HepG2 (cell line): ENCODE measurements around the gene AFG1L. TPM values are rescaled to one million over a fixed set of nuclear protein-coding genes. Genes with fewer than 3 reads are reported as not detected.

ENCODE experiments used
- AGO1 ChIP-seq: fragments of 200-400 bp; formaldehyde crosslinking; IDR thresholded peaks from 2 replicates; pipeline ENCODE4 v1.6.1; 2017; ENCODE audit warnings: mild to moderate bottlenecking, low read depth, low read length, moderate library complexity; ENCODE audit not compliant: poor library complexity, severe bottlenecking
- ATF7 ChIP-seq, 2 experiments: fragments of 450-650 bp in 1 of 2; sonication (generic) in 1 of 2; formaldehyde crosslinking in 1 of 2; IDR thresholded peaks; 2 replicates each; pipeline versions ENCODE4 v1.4.0 to v1.6.1; 2016 to 2020; ENCODE audit warnings: antibody characterized with exemption in 1 of 2, mild to moderate bottlenecking in 1 of 2, missing genetic modification reagents in 1 of 2
- BRCA1 ChIP-seq: sonication (generic); formaldehyde crosslinking; IDR thresholded peaks from 2 replicates; pipeline ENCODE4 v1.4.0; 2020; ENCODE audit warnings: missing genetic modification reagents
- CENPT ChIP-seq: sonication (generic); formaldehyde crosslinking; IDR thresholded peaks from 2 replicates; pipeline ENCODE4 v1.8.0; 2022; ENCODE audit warnings: low read depth, mild to moderate bottlenecking, moderate library complexity, missing genetic modification reagents
- CENPX ChIP-seq: sonication (generic); formaldehyde crosslinking; IDR thresholded peaks from 2 replicates; pipeline ENCODE4 v1.9.0; 2021; ENCODE audit warnings: mild to moderate bottlenecking, missing genetic modification reagents, moderate library complexity
- DR1 ChIP-seq: sonication (generic); formaldehyde crosslinking; IDR thresholded peaks from 2 replicates; pipeline ENCODE4 v1.8.0; 2021; ENCODE audit warnings: mild to moderate bottlenecking, missing genetic modification reagents, inconsistent platforms
- GZF1 ChIP-seq: sonication (generic); formaldehyde crosslinking; IDR thresholded peaks from 2 replicates; pipeline ENCODE4 v1.5.1; 2020; ENCODE audit warnings: mild to moderate bottlenecking, missing genetic modification reagents
- KDM1A ChIP-seq: IDR thresholded peaks from 2 replicates; pipeline ENCODE4 v1.6.1; 2016; ENCODE audit warnings: missing compliant biosample characterization
- NFYC ChIP-seq: IDR thresholded peaks from 2 replicates; pipeline ENCODE4 v1.6.1; 2016; ENCODE audit warnings: missing genetic modification reagents, missing compliant biosample characterization
- PITX1 ChIP-seq: sonication (generic); formaldehyde crosslinking; IDR thresholded peaks from 2 replicates; pipeline ENCODE4 v1.5.1; 2020; ENCODE audit warnings: mild to moderate bottlenecking, missing genetic modification reagents
- RNF2 ChIP-seq: fragments of 450-650 bp; conservative IDR thresholded peaks from 2 replicates; pipeline ENCODE4 v1.6.1; 2016; ENCODE audit warnings: low read depth
- SOX6 ChIP-seq, 2 experiments: fragments of 450-650 bp in 1 of 2; sonication (generic) in 1 of 2; formaldehyde crosslinking in 1 of 2; IDR thresholded peaks; 2 replicates each; pipeline versions ENCODE4 v1.4.0 to v1.6.1; 2017 to 2020; ENCODE audit warnings: antibody characterized with exemption in 1 of 2, mild to moderate bottlenecking in 1 of 2, missing genetic modification reagents in 1 of 2
- TARDBP ChIP-seq: sonication (generic); formaldehyde crosslinking; IDR thresholded peaks from 2 replicates; pipeline ENCODE4 v1.8.0; 2022; ENCODE audit warnings: mild to moderate bottlenecking, missing genetic modification reagents
- ZMYM2 ChIP-seq: sonication (generic); formaldehyde crosslinking; IDR thresholded peaks from 2 replicates; pipeline ENCODE4 v1.8.0; 2022; ENCODE audit warnings: mild to moderate bottlenecking, missing genetic modification reagents
- ZNF12 ChIP-seq: sonication (generic); formaldehyde crosslinking; IDR thresholded peaks from 2 replicates; pipeline ENCODE4 v1.5.0; 2020; ENCODE audit warnings: missing genetic modification reagents
- ZNF260 ChIP-seq: sonication (generic); formaldehyde crosslinking; IDR thresholded peaks from 2 replicates; pipeline ENCODE4 v1.4.0; 2020; ENCODE audit warnings: missing genetic modification reagents, low read depth, mild to moderate bottlenecking, borderline replicate concordance
- ZNF3 ChIP-seq: IDR thresholded peaks from 2 replicates; pipeline ENCODE4 v1.7.0; 2017; ENCODE audit warnings: inconsistent platforms
- ZNF317 ChIP-seq: sonication (generic); formaldehyde crosslinking; IDR thresholded peaks from 2 replicates; pipeline ENCODE4 v1.5.0; 2020; ENCODE audit warnings: mild to moderate bottlenecking, missing genetic modification reagents
- ZNF724P ChIP-seq: sonication (generic); formaldehyde crosslinking; IDR thresholded peaks from 2 replicates; pipeline ENCODE4 v1.8.0; 2022; ENCODE audit warnings: missing genetic modification reagents, borderline replicate concordance
- ZNF790 ChIP-seq: sonication (generic); formaldehyde crosslinking; IDR thresholded peaks from 2 replicates; pipeline ENCODE4 v1.8.0; 2022; ENCODE audit warnings: missing genetic modification reagents, mild to moderate bottlenecking, borderline replicate concordance
- polyA plus RNA-seq, 8 experiments: library from polyadenylated mRNA; depleted of rRNA in 3 of 8; stranded (reverse) in 7 of 8; unstranded in 1 of 8; fragments of >200 nt; fragmentation: Illumina TruSeq in 4 of 8; extraction: Trizol in 4 of 8; gene quantifications; 2 replicates each; pipeline versions ENCODE4 v1.2.1 to v1.2.3, GENCODE V29; 2011 to 2016; ENCODE audit warnings: low read depth in 4 of 8, missing spikeins in 1 of 8, mixed read lengths in 1 of 8; ENCODE audit not compliant: insufficient read depth in 1 of 8
- total RNA-seq, 5 experiments: library from RNA; depleted of rRNA; stranded (reverse); fragments of >200 nt; fragmentation: Illumina TruSeq; extraction: Trizol; gene quantifications; 2 replicates each; pipeline ENCODE4 v1.2.3, GENCODE V29; 2016; ENCODE audit warnings: low read depth in 1 of 5
- TF ChIP-seq, protein P1 (sequence below): sonication (generic); formaldehyde crosslinking; IDR thresholded peaks from 2 replicates; pipeline ENCODE4 v1.5.1; 2020; ENCODE audit warnings: mild to moderate bottlenecking, missing genetic modification reagents, borderline replicate concordance
- TF ChIP-seq, protein P2 (sequence below): sonication (generic); formaldehyde crosslinking; IDR thresholded peaks from 2 replicates; pipeline ENCODE4 v1.4.0; 2020; ENCODE audit warnings: missing genetic modification reagents, borderline replicate concordance

Gene AFG1L
- total and polyA plus RNA-seq, 2 of the 13 experiments (the other 11 are each of a cell fraction or from before 2014, with no cell fraction given), result 3.1 to 14.0 TPM

DNA sequence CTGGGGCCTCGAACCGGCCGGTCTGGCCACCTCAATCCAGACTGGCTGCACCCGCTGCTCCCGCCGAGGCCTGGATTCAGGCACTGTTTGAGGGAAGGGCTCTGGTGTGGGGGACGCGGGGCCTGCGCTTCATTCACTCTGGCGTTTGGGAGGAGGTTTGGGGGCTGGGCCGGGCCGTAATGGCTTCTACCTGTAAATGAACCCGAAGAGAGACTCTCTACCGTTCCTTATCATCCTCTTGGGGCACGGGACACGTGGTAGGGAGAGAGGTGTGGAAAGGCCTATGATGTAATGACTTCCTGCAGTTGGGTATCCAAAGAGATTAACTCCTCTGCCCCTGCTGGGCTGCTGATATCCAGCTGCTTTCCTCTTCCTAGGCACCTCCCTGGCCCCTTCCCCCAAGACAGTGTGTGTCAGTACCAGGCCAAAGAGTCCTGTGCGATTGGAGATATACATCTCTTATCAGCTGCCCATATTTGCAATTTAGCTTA, 267.7 kb downstream of the AFG1L start (continued):
- TF ChIP-seq, protein P1, sequence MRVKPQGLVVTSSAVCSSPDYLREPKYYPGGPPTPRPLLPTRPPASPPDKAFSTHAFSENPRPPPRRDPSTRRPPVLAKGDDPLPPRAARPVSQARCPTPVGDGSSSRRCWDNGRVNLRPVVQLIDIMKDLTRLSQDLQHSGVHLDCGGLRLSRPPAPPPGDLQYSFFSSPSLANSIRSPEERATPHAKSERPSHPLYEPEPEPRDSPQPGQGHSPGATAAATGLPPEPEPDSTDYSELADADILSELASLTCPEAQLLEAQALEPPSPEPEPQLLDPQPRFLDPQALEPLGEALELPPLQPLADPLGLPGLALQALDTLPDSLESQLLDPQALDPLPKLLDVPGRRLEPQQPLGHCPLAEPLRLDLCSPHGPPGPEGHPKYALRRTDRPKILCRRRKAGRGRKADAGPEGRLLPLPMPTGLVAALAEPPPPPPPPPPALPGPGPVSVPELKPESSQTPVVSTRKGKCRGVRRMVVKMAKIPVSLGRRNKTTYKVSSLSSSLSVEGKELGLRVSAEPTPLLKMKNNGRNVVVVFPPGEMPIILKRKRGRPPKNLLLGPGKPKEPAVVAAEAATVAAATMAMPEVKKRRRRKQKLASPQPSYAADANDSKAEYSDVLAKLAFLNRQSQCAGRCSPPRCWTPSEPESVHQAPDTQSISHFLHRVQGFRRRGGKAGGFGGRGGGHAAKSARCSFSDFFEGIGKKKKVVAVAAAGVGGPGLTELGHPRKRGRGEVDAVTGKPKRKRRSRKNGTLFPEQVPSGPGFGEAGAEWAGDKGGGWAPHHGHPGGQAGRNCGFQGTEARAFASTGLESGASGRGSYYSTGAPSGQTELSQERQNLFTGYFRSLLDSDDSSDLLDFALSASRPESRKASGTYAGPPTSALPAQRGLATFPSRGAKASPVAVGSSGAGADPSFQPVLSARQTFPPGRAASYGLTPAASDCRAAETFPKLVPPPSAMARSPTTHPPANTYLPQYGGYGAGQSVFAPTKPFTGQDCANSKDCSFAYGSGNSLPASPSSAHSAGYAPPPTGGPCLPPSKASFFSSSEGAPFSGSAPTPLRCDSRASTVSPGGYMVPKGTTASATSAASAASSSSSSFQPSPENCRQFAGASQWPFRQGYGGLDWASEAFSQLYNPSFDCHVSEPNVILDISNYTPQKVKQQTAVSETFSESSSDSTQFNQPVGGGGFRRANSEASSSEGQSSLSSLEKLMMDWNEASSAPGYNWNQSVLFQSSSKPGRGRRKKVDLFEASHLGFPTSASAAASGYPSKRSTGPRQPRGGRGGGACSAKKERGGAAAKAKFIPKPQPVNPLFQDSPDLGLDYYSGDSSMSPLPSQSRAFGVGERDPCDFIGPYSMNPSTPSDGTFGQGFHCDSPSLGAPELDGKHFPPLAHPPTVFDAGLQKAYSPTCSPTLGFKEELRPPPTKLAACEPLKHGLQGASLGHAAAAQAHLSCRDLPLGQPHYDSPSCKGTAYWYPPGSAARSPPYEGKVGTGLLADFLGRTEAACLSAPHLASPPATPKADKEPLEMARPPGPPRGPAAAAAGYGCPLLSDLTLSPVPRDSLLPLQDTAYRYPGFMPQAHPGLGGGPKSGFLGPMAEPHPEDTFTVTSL (CRISPR knock-in tag), result 0 out of 2 replicates have a peak, but pooled peaks have one; percentile 29
- TF ChIP-seq ATF7 (IDR thresholded peaks at IDR 0.05), result peak; percentile 53
- peak; percentile 58; the same call in 1 of the 2 replicates for TF ChIP-seq ATF7 (CRISPR knock-in tag; IDR thresholded peaks at IDR 0.05)
- TF ChIP-seq NFYC (CRISPR knock-in tag), result no peak
- TF ChIP-seq PITX1, result peak; percentile 73
- peak; percentile 62 for TF ChIP-seq AGO1
- TF ChIP-seq RNF2, result peak; percentile 80
- no peak for TF ChIP-seq ZNF317 (CRISPR knock-in tag)
- TF ChIP-seq ZNF3 (CRISPR knock-in tag), result no peak
- no peak for TF ChIP-seq SOX6 (IDR thresholded peaks at IDR 0.05)
- no peak; the same call in none of the 2 replicates for TF ChIP-seq SOX6 (CRISPR knock-in tag; IDR thresholded peaks at IDR 0.05)
- TF ChIP-seq GZF1 (CRISPR knock-in tag), result 0 out of 2 replicates have a peak, but pooled peaks have one; percentile 60
- no peak for TF ChIP-seq ZMYM2
- no peak for TF ChIP-seq ZNF12 (CRISPR knock-in tag)
- TF ChIP-seq, protein P2, sequence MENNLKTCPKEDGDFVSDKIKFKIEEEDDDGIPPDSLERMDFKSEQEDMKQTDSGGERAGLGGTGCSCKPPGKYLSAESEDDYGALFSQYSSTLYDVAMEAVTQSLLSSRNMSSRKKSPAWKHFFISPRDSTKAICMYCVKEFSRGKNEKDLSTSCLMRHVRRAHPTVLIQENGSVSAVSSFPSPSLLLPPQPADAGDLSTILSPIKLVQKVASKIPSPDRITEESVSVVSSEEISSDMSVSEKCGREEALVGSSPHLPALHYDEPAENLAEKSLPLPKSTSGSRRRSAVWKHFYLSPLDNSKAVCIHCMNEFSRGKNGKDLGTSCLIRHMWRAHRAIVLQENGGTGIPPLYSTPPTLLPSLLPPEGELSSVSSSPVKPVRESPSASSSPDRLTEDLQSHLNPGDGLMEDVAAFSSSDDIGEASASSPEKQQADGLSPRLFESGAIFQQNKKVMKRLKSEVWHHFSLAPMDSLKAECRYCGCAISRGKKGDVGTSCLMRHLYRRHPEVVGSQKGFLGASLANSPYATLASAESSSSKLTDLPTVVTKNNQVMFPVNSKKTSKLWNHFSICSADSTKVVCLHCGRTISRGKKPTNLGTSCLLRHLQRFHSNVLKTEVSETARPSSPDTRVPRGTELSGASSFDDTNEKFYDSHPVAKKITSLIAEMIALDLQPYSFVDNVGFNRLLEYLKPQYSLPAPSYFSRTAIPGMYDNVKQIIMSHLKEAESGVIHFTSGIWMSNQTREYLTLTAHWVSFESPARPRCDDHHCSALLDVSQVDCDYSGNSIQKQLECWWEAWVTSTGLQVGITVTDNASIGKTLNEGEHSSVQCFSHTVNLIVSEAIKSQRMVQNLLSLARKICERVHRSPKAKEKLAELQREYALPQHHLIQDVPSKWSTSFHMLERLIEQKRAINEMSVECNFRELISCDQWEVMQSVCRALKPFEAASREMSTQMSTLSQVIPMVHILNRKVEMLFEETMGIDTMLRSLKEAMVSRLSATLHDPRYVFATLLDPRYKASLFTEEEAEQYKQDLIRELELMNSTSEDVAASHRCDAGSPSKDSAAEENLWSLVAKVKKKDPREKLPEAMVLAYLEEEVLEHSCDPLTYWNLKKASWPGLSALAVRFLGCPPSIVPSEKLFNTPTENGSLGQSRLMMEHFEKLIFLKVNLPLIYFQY (CRISPR knock-in tag), result 0 out of 2 replicates have a peak, but pooled peaks have one; percentile 49
- no peak for TF ChIP-seq BRCA1 (CRISPR knock-in tag)
- no peak for TF ChIP-seq DR1 (CRISPR knock-in tag)
- no peak for TF ChIP-seq CENPX
- TF ChIP-seq ZNF790, result no peak
- TF ChIP-seq TARDBP (CRISPR knock-in tag), result no peak
- TF ChIP-seq KDM1A (CRISPR knock-in tag), result no peak
- TF ChIP-seq CENPT, result no peak
- TF ChIP-seq ZNF724P (CRISPR knock-in tag), result 0 out of 2 replicates have a peak, but pooled peaks have one; percentile 12
- no peak for TF ChIP-seq ZNF260 (CRISPR knock-in tag)
